Trophoblast cell (in vitro differentiated cells and primary cell): ENCODE results near the gene ZC3H7A.

ENCODE experiments used
- DNase-seq, 2 donors: peaks; one replicate each; pipeline ENCODE4 v3.0.0-alpha.2; 2016
- H2AFZ ChIP-seq: 2 replicates; pipeline ENCODE4 v1.6.1; 2013; ENCODE audit warnings: low read length, moderate library complexity, mild to moderate bottlenecking; ENCODE audit not compliant: insufficient read depth, poor library complexity
- H2AK5ac ChIP-seq: 2 replicates; pipeline ENCODE4 v1.6.1; 2013; ENCODE audit warnings: mild to moderate bottlenecking, low read length
- H2BK120ac ChIP-seq: 2 replicates; pipeline ENCODE4 v1.6.1; 2013; ENCODE audit warnings: low read length, mild to moderate bottlenecking, moderate library complexity; ENCODE audit not compliant: insufficient read depth, poor library complexity
- H2BK12ac ChIP-seq: 2 replicates; pipeline ENCODE4 v1.6.1; 2013; ENCODE audit warnings: mild to moderate bottlenecking, low read length, moderate library complexity
- H2BK5ac ChIP-seq: 2 replicates; pipeline ENCODE4 v1.6.1; 2013; ENCODE audit warnings: low read length, low read depth, moderate library complexity, mild to moderate bottlenecking; ENCODE audit not compliant: poor library complexity
- H3K14ac ChIP-seq: 2 replicates; pipeline ENCODE4 v1.6.1; 2013; ENCODE audit warnings: mild to moderate bottlenecking, low read length
- H3K18ac ChIP-seq: 2 replicates; pipeline ENCODE4 v1.6.1; 2013; ENCODE audit warnings: mild to moderate bottlenecking, low read length
- H3K23ac ChIP-seq: 2 replicates; pipeline ENCODE4 v1.6.1; 2013; ENCODE audit warnings: low read length
- H3K27ac ChIP-seq: 2 replicates; pipeline ENCODE4 v1.5.1; 2013; ENCODE audit warnings: low read depth, mild to moderate bottlenecking, inconsistent platforms, low read length, moderate library complexity
- H3K27me3 ChIP-seq: 2 replicates; pipeline ENCODE4 v1.6.1; 2013; ENCODE audit warnings: inconsistent platforms, mild to moderate bottlenecking, low read length, moderate library complexity; ENCODE audit not compliant: insufficient read depth
- H3K36me3 ChIP-seq, 2 experiments: 1 replicate in 1 of 2; 2 replicates in 1 of 2; pipeline ENCODE4 v1.6.1; 2013; ENCODE audit warnings: low read length in 2 of 2, mild to moderate bottlenecking in 2 of 2, moderate library complexity in 1 of 2; ENCODE audit not compliant: insufficient read depth in 2 of 2, control insufficient read depth in 1 of 2
- H3K4ac ChIP-seq: 2 replicates; pipeline ENCODE4 v1.6.1; 2013; ENCODE audit warnings: low read depth, mild to moderate bottlenecking, low read length, moderate library complexity
- H3K4me1 ChIP-seq, 2 experiments: 1 replicate in 1 of 2; 2 replicates in 1 of 2; pipeline ENCODE4 v1.6.1; 2013; ENCODE audit warnings: low read length in 2 of 2, mild to moderate bottlenecking in 2 of 2, moderate library complexity in 1 of 2; ENCODE audit not compliant: insufficient read depth in 2 of 2, control insufficient read depth in 1 of 2
- H3K4me2 ChIP-seq: 2 replicates; pipeline ENCODE4 v1.6.1; 2013; ENCODE audit warnings: inconsistent platforms, mild to moderate bottlenecking, low read length, moderate library complexity
- H3K4me3 ChIP-seq: 2 replicates; pipeline ENCODE4 v1.5.1; 2013; ENCODE audit warnings: mild to moderate bottlenecking, low read depth, low read length, inconsistent platforms
- H3K79me1 ChIP-seq: one replicate; pipeline ENCODE4 v1.6.1; 2013; ENCODE audit warnings: low read length
- H3K79me2 ChIP-seq: 2 replicates; pipeline ENCODE4 v1.6.1; 2013; ENCODE audit warnings: low read length, mild to moderate bottlenecking; ENCODE audit not compliant: control insufficient read depth, insufficient read depth, poor library complexity
- H3K9ac ChIP-seq: 2 replicates; pipeline ENCODE4 v1.6.1; 2013; ENCODE audit warnings: mild to moderate bottlenecking, low read length
- H3K9me3 ChIP-seq: 2 replicates; pipeline ENCODE4 v1.6.1; 2013; ENCODE audit warnings: low read depth, mild to moderate bottlenecking, control low read depth, inconsistent platforms, low read length; ENCODE audit not compliant: insufficient read depth
- H4K12ac ChIP-seq: 2 replicates; pipeline ENCODE4 v1.6.1; 2013; ENCODE audit warnings: low read depth, mild to moderate bottlenecking, low read length, moderate library complexity
- H4K8ac ChIP-seq: 2 replicates; pipeline ENCODE4 v1.6.1; 2013; ENCODE audit warnings: low read depth, mild to moderate bottlenecking, low read length, moderate library complexity
- H4K91ac ChIP-seq: one replicate; pipeline ENCODE4 v1.6.1; 2013; ENCODE audit warnings: low read depth, mild to moderate bottlenecking, low read length, moderate library complexity
- WGBS: extraction: QIAGEN DNeasy Blood & Tissue Kit; methylation state at CpG from one replicate; pipeline ENCODE4 v1.1.7; 2013; ENCODE audit warnings: missing lambda C conversion rate; ENCODE audit not compliant: insufficient read length, insufficient coverage; ENCODE audit errors: extremely low coverage; 5-methylcytosine and 5-hydroxymethylcytosine counted together

ZC3H7A gene

DNA sequence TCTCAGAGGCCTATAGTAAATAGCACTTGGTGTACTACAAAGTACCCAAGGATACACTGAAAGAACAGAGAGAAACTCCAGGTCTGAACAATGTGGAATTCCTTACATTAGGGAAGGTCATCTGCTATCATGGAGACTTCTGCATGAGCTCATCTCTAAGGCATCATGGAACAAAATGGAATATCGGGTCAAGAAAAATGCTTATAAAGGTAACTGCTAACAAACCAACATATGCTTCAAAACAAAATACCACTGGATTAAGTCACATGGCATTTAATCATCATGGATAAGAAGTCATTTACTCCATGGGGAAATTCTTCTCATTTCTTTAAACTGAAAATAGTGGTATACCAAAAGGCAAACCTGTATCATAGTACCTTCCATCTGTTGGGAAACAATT lies 88.6 kb downstream of the ZC3H7A start:
- Histone ChIP-seq H3K79me2 (no peaks in the 10 kb centered on the region), H2BK12ac (no peak overlapping the region), H3K4me3 (no peak overlapping the region), H3K36me3 (peaks cover 7 to 14% of the 10 kb centered on the region in 2 experiments), H4K91ac (no peak overlapping the region), H3K14ac (no peak overlapping the region), H3K4me1 (no peaks in the 10 kb centered on the region), H4K12ac (no peak overlapping the region), H2AK5ac (no peak overlapping the region), H3K4me2 (no peak overlapping the region), H3K9me3 (no peaks in the 10 kb centered on the region), H3K27ac (no peak overlapping the region), H3K4ac (no peak overlapping the region), H3K79me1 (no peaks in the 10 kb centered on the region), H2BK5ac (no peak overlapping the region), H3K9ac (no peak overlapping the region), H4K8ac (no peak overlapping the region), H2AFZ (no peak overlapping the region), H3K27me3 (no peaks in the 10 kb centered on the region), H3K18ac (no peak overlapping the region), H3K23ac (no peak overlapping the region), H2BK120ac (no peak overlapping the region)
- no CpG with 5 or more reads among the region's 1 CpG for WGBS
- peak in 1 of 2 donors; percentile 82 for DNase-seq

DNA sequence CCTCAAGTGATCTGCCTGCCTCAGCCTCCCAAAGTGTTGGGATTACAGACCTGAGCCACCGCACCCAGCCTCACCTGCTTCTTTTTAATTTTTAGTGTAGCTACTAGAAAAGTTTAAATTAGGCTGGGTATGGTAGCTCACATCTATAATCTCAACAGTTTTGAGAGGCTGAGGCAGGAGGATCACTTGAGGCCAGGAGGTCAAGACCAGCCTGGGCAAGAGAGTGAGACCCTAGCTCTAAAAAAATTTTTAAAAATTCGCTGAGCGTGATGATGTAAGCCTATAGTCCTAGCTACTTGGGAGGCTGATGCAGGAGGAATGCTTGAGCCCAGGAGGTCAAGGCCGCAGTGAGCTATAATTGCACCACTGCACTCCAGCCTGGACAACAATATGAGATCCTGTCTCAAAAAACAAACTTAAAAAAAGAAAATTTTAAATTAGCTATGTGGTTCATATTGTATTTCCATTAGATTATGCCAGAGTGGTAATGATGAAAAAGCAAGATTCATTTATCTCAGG lies 89.3 kb downstream of the ZC3H7A start:
- H4K12ac ChIP-seq = no peak overlapping the region
- H3K4me3 ChIP-seq = no peak overlapping the region
- DNase-seq = peak in 1 of 2 donors; percentile 7
- no peak overlapping the region for H3K27ac ChIP-seq
- H3K4me1 ChIP-seq = no peaks in the 10 kb centered on the region
- H2AFZ ChIP-seq = no peak overlapping the region
- no peak overlapping the region for H3K4me2 ChIP-seq
- no peaks in the 10 kb centered on the region for H3K79me2 ChIP-seq
- no peaks in the 10 kb centered on the region for H3K9me3 ChIP-seq
- no peak overlapping the region for H3K18ac ChIP-seq
- no peak overlapping the region for H2BK120ac ChIP-seq
- no peak overlapping the region for H2AK5ac ChIP-seq
- H4K91ac ChIP-seq = no peak overlapping the region
- H3K79me1 ChIP-seq = no peaks in the 10 kb centered on the region
- H2BK12ac ChIP-seq = no peak overlapping the region
- H3K36me3 ChIP-seq = peaks cover 5 to 14% of the 10 kb centered on the region in 2 experiments
- no peak overlapping the region for H3K23ac ChIP-seq
- no peak overlapping the region for H2BK5ac ChIP-seq
- no peak overlapping the region for H3K14ac ChIP-seq
- no peaks in the 10 kb centered on the region for H3K27me3 ChIP-seq
- WGBS = no CpG with 5 or more reads among the region's 4 CpGs
- H4K8ac ChIP-seq = no peak overlapping the region
- no peak overlapping the region for H3K4ac ChIP-seq
- H3K9ac ChIP-seq = no peak overlapping the region

DNA sequence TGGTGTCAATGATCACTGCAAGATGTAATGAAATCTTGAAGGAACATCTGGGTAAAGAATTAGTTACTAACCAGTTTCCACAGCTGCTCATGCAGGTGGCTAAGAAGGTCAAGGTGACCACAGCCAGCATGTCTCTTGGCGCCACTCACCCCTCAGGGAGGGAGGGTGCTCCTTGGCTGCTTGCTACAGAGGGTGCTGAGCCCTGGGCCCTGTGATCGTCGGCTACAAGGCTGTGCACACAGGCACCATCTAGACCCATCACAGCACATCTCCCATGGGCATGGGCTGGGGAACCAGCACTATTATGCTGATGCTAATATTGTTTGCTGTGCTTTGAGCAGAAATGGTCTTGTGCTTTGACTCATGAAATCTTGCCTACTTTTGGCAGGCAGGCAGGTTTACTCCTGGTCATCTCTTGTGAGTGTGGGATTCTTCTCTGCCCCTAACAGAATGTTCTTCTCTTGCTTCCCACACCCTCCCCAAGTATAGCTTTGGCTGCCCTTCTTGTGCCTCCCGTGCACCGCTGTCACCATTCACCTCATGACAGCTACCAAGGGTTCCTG lies 90.8 kb downstream of the ZC3H7A start:
- H2AK5ac ChIP-seq = no peak overlapping the region

DNA sequence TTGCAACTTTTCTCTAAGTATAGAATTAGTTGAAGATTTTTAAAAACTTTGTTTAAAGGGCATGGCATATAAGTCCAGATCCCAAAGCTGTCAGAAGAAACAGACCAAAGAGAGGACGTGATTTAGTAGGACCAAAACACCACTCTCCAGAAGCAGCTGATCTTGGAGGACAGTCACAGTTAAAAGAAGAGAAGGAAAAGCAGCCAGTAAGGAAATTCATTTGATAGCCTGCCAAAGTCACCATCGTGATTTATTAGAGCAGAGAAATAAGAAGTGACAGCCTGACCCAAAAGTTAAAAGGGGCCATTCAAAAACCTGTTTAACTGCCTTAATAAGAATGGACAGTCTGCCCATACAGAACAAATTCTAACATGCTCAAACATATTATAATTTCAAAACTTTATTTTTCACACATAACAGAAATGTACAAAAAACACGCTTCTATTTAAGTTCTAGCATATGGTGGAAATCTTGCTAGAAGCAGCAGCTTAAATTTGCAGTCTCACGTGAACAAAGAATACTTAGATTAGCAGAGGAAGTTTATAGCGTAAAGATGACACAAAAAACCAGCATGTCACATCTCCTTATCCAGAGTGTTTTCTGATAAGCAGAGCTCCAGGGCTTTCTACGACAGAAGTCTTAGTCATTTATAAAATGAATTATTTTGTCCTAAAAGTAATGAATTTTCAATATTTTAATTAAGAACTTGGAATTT lies 91.6 kb downstream of the ZC3H7A start:
- no peak overlapping the region for H2BK120ac ChIP-seq
- H4K91ac ChIP-seq = no peak overlapping the region
- no peak overlapping the region for H3K14ac ChIP-seq
- no peak for DNase-seq
- no peak overlapping the region for H3K4me3 ChIP-seq
- no peak overlapping the region for H3K18ac ChIP-seq
- no peak overlapping the region for H2BK12ac ChIP-seq
- H3K79me1 ChIP-seq = no peaks in the 10 kb centered on the region
- H2BK5ac ChIP-seq = no peak overlapping the region
- no peaks in the 10 kb centered on the region for H3K4me1 ChIP-seq
- H3K79me2 ChIP-seq = no peaks in the 10 kb centered on the region
- H2AFZ ChIP-seq = no peak overlapping the region
- H2AK5ac ChIP-seq = no peak overlapping the region
- no peaks in the 10 kb centered on the region for H3K9me3 ChIP-seq
- no peak overlapping the region for H3K4me2 ChIP-seq
- peaks cover 4 to 11% of the 10 kb centered on the region in 2 experiments for H3K36me3 ChIP-seq
- 100% methylated on average over 1 of the region's 6 CpGs for whole genome bisulfite sequencing
- H3K4ac ChIP-seq = no peak overlapping the region
- no peaks in the 10 kb centered on the region for H3K27me3 ChIP-seq
- H3K23ac ChIP-seq = no peak overlapping the region
- no peak overlapping the region for H4K8ac ChIP-seq
- no peak overlapping the region for H3K27ac ChIP-seq
- H3K9ac ChIP-seq = no peak overlapping the region
- no peak overlapping the region for H4K12ac ChIP-seq

More for the DNA sequence above, 90.8 kb downstream of the ZC3H7A start:
- no peak overlapping the region for H4K8ac ChIP-seq
- no peak for DNase-seq
- no peak overlapping the region for H3K9ac ChIP-seq
- H3K27ac ChIP-seq = no peak overlapping the region
- H3K14ac ChIP-seq = no peak overlapping the region
- no peaks in the 10 kb centered on the region for H3K27me3 ChIP-seq
- no peaks in the 10 kb centered on the region for H3K4me1 ChIP-seq
- no peaks in the 10 kb centered on the region for H3K9me3 ChIP-seq
- no peak overlapping the region for H2AFZ ChIP-seq
- H3K4me2 ChIP-seq = no peak overlapping the region
- WGBS = no CpG with 5 or more reads among the region's 5 CpGs
- no peak overlapping the region for H2BK5ac ChIP-seq
- no peak overlapping the region for H3K4ac ChIP-seq
- no peak overlapping the region for H3K23ac ChIP-seq
- no peak overlapping the region for H4K12ac ChIP-seq
- no peaks in the 10 kb centered on the region for H3K79me2 ChIP-seq
- H4K91ac ChIP-seq = no peak overlapping the region
- H3K36me3 ChIP-seq = peaks cover 5 to 14% of the 10 kb centered on the region in 2 experiments
- H3K79me1 ChIP-seq = no peaks in the 10 kb centered on the region
- no peak overlapping the region for H3K4me3 ChIP-seq
- no peak overlapping the region for H3K18ac ChIP-seq
- no peak overlapping the region for H2BK12ac ChIP-seq
- no peak overlapping the region for H2BK120ac ChIP-seq
